Measurements from ENCODE around the gene IMMP2L.
"Not testable (repeated sequence)": the region's sequence is repeated elsewhere in the genome, so short reads cannot be mapped to it uniquely, and the experiment has no call there.

The IMMP2L gene

DNA sequence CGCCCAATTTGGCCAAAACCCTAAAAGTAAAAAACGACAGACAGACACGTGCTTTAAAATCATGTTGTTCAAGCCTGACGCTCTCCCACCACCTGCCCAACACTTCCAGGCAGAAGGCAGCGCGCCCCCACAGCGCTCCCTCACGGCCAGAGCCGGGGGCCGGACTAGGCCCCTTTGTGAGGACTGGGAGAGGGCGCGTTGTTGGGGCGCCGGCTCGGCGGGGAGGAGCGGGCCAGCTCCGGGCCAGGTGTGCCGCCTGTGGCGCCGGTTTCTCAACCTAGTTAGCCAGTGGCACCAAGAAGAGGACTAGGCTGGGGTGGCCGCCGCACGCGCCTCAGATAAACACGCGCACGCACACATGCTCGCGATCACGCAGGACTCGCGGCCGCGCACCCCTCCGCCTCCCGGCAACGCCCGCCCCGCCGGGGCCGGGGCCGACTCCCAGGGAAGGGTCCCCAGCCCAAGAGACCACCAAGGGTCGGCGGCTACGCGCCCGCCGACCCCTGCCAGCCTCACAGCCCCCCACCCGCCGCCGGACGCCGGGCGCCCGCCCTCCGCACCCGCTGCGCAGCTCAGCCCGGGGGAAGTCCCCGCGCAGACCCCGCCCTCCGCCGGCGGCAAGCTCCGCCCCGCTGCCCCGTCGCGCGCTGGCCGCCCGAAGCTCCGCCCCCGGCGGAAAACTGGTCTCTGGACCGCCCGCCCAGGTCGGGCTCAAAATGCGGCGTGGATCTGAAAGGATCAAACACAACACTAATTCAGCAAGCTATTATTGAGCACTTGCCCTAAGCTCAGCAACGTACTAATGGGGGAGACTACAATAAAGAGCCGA lies at the start of gene IMMP2L:
IMMP2L (minus strand) TSS at position 589 of the 829 bp plus-strand sequence.
- H3K27ac Mint-ChIP-seq: peak within 1 kb of the TSS; percentile 83
- peaks cover 5% of the 10 kb centered on the region for H3K36me3 Mint-ChIP-seq (ENCODE audit: low read depth)
- peaks cover 22% of the 10 kb centered on the region for H3K4me1 Mint-ChIP-seq (ENCODE audit: low read depth)
- peak within 1 kb of the TSS; percentile 86 for H3K4me3 Mint-ChIP-seq
- no peaks in the 10 kb centered on the region for H3K9me3 Mint-ChIP-seq
- H3K27me3 Mint-ChIP-seq (ENCODE audit: low read depth): peaks cover 12% of the 10 kb centered on the region

DNA sequence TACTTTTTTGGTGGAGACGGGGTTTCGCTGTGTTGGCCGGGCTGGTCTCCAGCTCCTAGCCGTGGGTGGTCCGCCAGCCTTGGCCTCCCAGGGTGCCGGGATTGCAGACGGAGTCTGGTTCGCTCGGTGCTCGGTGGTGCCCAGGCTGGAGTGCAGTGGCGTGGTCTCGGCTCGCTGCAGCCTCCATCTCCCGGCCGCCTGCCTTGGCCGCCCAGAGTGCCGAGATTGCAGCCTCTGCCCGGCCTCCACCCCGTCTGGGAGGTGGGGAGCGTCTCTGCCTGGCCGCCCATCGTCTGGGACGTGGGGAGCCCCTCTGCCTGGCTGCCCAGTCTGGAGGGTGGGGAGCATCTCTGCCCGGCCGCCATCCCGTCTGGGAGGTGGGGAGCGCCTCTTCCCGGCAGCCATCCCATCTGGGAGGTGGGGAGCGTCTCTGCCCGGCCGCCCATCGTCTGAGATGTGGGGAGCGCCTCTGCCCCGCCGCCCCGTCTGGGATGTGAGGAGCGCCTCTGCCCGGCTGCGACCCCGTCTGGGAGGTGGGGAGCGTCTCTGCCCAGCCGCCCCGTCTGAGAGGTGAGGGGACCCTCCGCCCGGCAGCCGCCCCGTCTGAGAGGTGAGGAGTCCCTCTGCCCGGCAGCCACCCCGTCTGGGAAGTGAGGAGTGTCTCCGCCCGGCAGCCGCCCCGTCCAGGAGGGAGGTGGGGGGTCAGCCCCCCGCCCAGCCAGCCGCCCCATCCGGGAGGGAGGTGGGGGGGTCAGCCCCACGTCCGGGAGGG lies 47.4 kb upstream of the IMMP2L start:
- not testable (repeated sequence) for H3K9me3 Mint-ChIP-seq; H3K4me3 Mint-ChIP-seq; H3K36me3 Mint-ChIP-seq (ENCODE audit: low read depth); H3K4me1 Mint-ChIP-seq (ENCODE audit: low read depth); H3K27me3 Mint-ChIP-seq (ENCODE audit: low read depth); H3K27ac Mint-ChIP-seq

DNA sequence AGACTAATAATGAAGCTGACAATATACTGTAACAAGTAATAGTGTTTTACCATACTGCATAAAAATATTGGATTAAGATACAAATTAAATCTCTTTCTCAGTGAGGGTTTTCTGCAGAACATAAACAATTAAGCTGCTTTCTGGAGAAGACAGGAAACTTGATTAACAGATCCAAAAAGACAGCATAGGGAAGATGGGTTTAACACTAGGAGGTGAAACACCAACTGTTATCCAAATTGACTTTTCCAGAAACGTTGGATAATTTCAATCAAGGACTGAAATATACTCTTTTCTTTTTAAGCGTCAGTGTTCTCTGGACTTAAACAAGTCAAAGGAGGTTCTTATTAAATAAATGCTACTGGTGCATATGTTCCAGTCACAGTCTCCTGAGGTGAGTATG lies 45.3 kb upstream of the IMMP2L start:
- Mint-ChIP-seq H3K4me3 (no peak overlapping the region), H3K9me3 (no peaks in the 10 kb centered on the region)

DNA sequence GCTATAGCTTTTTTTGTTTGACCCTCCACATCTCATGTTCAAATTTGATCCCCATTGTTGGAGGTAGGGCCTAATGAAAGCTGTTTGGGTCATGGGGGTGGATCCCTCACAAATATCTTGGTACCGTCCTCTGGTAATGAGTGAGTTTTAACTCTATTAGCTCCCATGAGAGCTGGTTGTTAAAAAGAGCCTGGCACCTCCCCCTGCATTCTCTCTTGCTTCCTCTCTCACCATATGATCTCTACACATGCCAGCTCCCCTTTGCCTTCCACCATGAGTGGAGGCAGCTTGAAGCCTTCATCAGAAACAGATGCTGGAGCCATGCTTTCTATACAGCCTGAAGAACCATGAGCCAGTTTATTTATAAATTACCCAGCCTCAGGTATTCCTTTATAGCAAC lies 43.0 kb upstream of the IMMP2L start:
- Mint-ChIP-seq H3K27me3 (ENCODE audit: low read depth) (no peaks in the 10 kb centered on the region), H3K4me1 (ENCODE audit: low read depth) (no peaks in the 10 kb centered on the region), H3K4me3 (no peak overlapping the region)

More for the DNA sequence above, 45.3 kb upstream of the IMMP2L start:
- no peak overlapping the region for H3K27ac Mint-ChIP-seq
- H3K4me1 Mint-ChIP-seq (ENCODE audit: low read depth): no peaks in the 10 kb centered on the region
- H3K36me3 Mint-ChIP-seq (ENCODE audit: low read depth): no peaks in the 10 kb centered on the region
- H3K27me3 Mint-ChIP-seq (ENCODE audit: low read depth): no peaks in the 10 kb centered on the region

DNA sequence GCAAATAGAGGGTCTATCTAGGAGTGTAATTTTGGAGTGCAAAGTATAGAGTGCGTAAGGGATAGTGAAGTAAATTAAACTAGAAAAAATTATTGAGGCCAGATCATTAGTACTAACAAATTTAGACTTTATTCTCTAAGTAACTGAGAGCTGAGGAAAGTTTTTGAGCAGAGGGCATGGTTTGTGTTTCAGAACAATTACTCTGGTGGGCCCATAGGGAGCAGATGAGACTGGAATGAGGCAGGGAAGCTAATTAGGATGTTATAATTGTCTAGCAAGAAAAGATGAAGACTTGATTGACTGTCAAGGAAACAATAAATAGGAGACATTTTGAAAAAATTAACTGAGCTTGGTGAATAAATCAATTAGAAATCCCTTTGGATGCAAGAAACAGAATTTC lies 37.8 kb upstream of the IMMP2L start:
- Mint-ChIP-seq H3K36me3 (ENCODE audit: low read depth) (no peaks in the 10 kb centered on the region), H3K27me3 (ENCODE audit: low read depth) (no peaks in the 10 kb centered on the region)

More for the DNA sequence above, 43.0 kb upstream of the IMMP2L start:
- Mint-ChIP-seq H3K36me3 (ENCODE audit: low read depth) (no peaks in the 10 kb centered on the region), H3K27ac (no peak overlapping the region), H3K9me3 (no peaks in the 10 kb centered on the region)

DNA sequence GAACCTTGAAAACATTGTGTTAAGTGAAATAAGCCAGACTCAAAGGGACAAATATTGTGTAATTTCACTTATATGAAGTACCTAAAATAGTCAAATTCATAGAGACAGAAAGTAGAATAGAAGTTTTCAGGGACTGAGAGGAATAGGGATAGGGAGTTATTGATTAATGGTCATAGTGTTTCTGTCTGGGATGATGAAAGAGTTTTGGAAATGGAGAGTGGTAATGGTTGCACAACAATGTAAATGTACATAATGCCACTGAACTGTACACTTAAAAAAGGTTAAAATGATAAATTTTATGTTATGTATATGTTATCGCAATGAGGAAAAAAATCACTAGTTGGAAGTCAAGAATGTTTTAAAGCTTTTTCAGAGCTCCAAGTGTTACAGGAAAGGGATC lies 33.5 kb upstream of the IMMP2L start:
- Mint-ChIP-seq H3K27ac (no peak overlapping the region), H3K4me1 (ENCODE audit: low read depth) (no peaks in the 10 kb centered on the region), H3K27me3 (ENCODE audit: low read depth) (no peaks in the 10 kb centered on the region), H3K9me3 (no peaks in the 10 kb centered on the region), H3K4me3 (no peak overlapping the region), H3K36me3 (ENCODE audit: low read depth) (no peaks in the 10 kb centered on the region)

More for the DNA sequence above, 37.8 kb upstream of the IMMP2L start:
- H3K4me3 Mint-ChIP-seq: no peak overlapping the region
- no peaks in the 10 kb centered on the region for H3K4me1 Mint-ChIP-seq (ENCODE audit: low read depth)
- no peak overlapping the region for H3K27ac Mint-ChIP-seq
- H3K9me3 Mint-ChIP-seq: no peaks in the 10 kb centered on the region

DNA sequence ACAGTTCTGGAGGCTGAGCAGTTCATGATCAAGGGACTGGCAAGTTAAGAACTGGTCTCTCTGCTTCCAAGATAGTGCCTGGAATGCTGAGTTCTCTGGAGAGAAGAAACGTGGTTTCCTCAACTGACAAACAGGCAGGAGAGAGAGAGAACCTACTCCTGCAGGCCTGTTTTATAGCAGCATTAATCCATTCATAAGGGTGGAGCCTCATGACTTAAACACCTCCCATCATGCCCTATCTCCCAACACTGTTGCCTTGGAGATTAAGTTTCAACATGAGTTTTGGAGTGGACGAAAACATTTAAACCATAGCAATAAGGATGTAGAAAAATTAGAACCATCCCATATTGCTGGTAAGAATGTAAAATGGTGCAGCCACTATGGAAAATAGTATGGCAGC lies 32.3 kb upstream of the IMMP2L start:
- no peak overlapping the region for H3K27ac Mint-ChIP-seq
- no peaks in the 10 kb centered on the region for H3K27me3 Mint-ChIP-seq (ENCODE audit: low read depth)
- H3K9me3 Mint-ChIP-seq: no peaks in the 10 kb centered on the region
- no peaks in the 10 kb centered on the region for H3K36me3 Mint-ChIP-seq (ENCODE audit: low read depth)
- H3K4me3 Mint-ChIP-seq: no peak overlapping the region
- H3K4me1 Mint-ChIP-seq (ENCODE audit: low read depth): no peaks in the 10 kb centered on the region

DNA sequence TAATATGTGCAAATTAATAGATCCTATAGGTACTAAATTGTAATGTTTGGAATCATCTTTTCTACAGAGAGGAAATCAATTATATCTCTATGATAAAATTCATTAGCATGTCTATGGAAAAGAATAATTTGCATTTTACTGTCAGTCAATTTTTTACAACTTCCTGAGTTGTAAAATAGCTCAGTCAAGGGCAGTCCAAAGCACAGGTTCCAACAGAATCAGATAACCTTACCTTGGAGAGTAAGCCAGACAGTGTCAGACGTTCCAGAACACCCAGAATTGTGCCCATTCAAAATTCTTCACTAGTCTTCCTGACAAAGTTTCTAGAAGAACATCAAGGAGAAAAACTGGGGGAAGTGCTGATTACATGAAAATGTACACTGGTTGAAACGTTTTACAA lies 31.1 kb upstream of the IMMP2L start:
- no peaks in the 10 kb centered on the region for H3K27me3 Mint-ChIP-seq (ENCODE audit: low read depth)

DNA sequence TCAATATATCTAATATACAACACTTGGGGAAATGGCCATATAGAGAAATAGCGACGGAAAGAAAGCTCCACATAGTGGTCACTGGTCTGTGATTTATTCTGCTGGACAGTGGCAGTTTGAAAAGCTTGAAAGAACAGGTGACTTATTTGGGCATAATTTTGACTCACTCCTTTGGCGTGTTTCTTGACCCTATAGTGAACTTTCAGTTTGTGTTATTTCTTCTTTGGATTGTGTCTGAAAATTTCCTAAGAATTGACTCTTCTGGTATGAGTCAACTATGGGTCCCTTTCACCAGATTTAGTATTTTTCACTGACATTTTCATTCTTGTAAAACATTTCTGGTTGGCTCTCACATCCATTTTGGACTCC lies 25.8 kb upstream of the IMMP2L start:
- no peak overlapping the region for H3K4me3 Mint-ChIP-seq
- H3K36me3 Mint-ChIP-seq (ENCODE audit: low read depth): no peaks in the 10 kb centered on the region
- H3K27ac Mint-ChIP-seq: no peak overlapping the region
- H3K27me3 Mint-ChIP-seq (ENCODE audit: low read depth): no peaks in the 10 kb centered on the region
- H3K4me1 Mint-ChIP-seq (ENCODE audit: low read depth): no peaks in the 10 kb centered on the region
- no peaks in the 10 kb centered on the region for H3K9me3 Mint-ChIP-seq

More for the DNA sequence above, 31.1 kb upstream of the IMMP2L start:
- no peak overlapping the region for H3K4me3 Mint-ChIP-seq
- H3K4me1 Mint-ChIP-seq (ENCODE audit: low read depth): no peaks in the 10 kb centered on the region
- H3K9me3 Mint-ChIP-seq: no peaks in the 10 kb centered on the region
- H3K27ac Mint-ChIP-seq: no peak overlapping the region
- no peaks in the 10 kb centered on the region for H3K36me3 Mint-ChIP-seq (ENCODE audit: low read depth)

DNA sequence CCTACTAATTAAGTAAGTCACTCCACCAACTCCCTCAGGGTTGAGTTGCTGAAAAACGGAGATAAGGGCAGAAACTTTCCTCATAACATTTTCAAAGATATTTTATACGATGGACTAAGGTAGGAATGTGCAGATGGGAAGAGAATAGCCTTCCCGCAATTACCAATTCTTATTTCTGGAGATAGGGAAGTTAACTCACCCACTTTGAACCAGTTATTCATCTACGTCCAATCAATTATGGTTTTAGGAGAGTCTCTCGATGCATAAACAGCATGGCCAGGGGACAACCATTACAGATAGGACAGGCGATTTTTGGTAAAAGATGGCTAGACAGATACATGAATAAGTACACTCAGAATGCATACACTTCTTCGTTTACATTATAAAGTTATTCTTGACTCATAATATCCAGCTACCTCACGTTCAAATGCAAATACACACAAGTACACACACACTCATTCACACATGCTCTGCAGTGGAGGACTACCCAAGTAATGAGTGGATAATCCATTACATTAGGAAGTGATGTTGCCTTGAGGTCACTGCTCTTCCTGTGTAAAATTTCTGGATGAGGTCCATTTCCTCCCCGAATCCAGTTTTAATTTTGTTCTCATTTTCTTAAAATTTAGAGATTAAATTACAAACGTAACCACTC lies 25.2 kb upstream of the IMMP2L start:
- H3K27me3 Mint-ChIP-seq (ENCODE audit: low read depth): no peaks in the 10 kb centered on the region
- H3K9me3 Mint-ChIP-seq: no peaks in the 10 kb centered on the region
- no peaks in the 10 kb centered on the region for H3K36me3 Mint-ChIP-seq (ENCODE audit: low read depth)
- no peak overlapping the region for H3K27ac Mint-ChIP-seq
- H3K4me3 Mint-ChIP-seq: no peak overlapping the region
- H3K4me1 Mint-ChIP-seq (ENCODE audit: low read depth): no peaks in the 10 kb centered on the region

DNA sequence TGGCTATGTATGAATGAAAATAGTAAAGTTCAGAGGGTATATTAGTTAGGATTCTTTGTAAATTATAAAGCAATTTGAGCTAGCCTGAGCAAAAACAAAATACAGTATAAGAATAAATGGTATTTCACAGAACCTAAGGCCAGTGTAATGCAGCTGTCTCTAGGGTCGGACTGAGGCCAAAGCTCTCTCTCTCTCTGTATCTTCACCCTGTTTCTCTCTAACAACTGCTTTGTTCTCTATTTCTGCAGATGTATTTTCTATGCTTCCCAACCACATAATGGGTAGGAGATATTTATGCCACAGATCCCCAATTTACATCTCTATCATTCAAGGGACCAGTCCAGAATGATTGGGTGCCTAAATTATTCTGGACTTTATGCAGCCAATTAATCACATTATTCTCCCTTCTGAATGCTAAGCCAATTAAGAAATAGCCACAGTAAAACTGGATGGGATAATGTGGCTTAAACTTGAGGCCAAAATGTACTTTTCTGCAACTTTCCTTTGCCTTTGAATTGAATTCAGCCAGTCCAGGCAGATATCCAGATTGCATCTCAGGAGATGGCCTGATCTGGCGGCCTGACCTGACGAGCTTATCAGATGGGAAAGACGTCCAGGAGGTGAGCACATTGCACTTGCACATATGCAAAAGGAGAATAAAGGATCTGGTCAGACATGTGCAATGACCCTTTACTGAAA lies 24.6 kb upstream of the IMMP2L start:
- Mint-ChIP-seq H3K36me3 (ENCODE audit: low read depth) (no peaks in the 10 kb centered on the region), H3K9me3 (no peaks in the 10 kb centered on the region), H3K27me3 (ENCODE audit: low read depth) (no peaks in the 10 kb centered on the region), H3K27ac (no peak overlapping the region), H3K4me3 (no peak overlapping the region), H3K4me1 (ENCODE audit: low read depth) (no peaks in the 10 kb centered on the region)

DNA sequence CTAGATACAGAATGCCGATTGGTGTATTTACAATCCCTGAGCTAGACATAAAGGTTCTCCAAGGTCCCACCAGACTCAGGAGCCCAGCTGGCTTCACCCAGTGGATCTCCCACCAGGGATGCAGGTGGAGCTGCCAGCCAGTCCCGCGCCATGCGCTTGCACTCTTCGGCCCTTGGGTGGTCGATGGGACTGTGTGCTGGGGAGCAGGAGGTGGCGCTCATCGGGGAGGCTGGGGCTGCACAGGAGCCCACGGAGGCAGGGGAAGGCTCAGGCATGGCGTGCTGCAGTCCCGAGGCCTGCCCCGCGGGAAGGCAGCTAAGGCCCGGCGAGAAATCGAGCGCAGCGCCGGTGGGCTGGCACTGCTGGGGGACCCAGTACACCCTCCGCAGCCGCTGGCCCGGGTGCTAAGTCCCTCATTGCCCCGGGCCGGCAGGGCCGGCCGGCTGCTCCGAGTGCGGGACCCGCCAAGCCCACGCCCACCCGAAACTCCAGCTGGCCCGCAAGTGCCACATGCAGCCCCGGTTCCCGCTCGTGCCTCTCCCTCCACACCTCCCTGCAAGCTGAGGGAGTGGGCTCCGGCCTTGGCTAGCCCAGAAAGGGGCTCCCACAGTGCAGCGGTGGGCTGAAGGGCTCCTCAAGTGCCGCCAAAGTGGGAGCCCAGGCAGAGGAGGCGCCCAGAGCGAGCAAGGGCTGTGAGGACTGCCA lies 19.6 kb upstream of the IMMP2L start:
- H3K27me3 Mint-ChIP-seq (ENCODE audit: low read depth); H3K4me3 Mint-ChIP-seq; H3K9me3 Mint-ChIP-seq; H3K27ac Mint-ChIP-seq; H3K36me3 Mint-ChIP-seq (ENCODE audit: low read depth); H3K4me1 Mint-ChIP-seq (ENCODE audit: low read depth): not testable (repeated sequence)

DNA sequence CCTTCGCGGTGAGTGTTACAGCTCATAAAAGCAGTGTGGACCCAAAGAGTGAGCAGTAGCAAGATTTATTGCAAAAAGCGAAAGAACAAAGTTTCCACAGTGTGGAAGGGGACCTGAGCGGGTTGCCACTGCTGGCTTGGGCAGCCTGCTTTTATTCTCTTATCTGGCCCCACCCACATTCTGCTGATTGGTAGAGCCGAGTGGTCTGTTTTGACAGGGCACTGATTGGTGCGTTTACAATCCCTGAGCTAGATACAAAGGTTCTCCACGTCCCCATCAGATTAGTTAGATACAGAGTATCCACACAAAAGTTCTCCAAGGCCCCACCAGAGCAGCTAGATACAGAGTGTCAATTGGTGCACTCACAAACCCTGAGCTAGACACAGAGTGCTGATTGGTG lies 18.9 kb upstream of the IMMP2L start:
- H3K27ac Mint-ChIP-seq: not testable (repeated sequence)
- H3K9me3 Mint-ChIP-seq: peaks cover 12% of the 10 kb centered on the region

DNA sequence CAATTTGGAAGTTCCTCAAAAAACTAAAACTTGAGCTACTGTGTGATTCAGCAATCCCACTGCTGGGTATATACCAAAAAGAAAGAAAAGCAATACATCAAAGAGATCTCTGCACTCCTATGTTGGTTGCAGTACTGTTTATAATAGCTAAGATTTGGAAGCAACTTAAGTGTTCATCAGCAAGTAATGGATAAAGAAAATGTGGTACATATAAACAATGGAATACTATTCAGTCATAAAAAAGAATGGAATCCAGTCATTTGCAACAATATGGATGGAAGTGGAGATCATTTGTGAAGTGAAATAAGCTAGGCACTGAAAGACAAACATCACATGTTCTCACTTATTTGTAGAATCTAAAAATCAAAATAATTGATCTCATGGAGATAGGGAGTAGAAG lies 16.5 kb upstream of the IMMP2L start:
- no peaks in the 10 kb centered on the region for H3K4me1 Mint-ChIP-seq (ENCODE audit: low read depth)
- peaks cover 17% of the 10 kb centered on the region for H3K9me3 Mint-ChIP-seq
- H3K4me3 Mint-ChIP-seq: no peak overlapping the region
- no peaks in the 10 kb centered on the region for H3K36me3 Mint-ChIP-seq (ENCODE audit: low read depth)
- no peaks in the 10 kb centered on the region for H3K27me3 Mint-ChIP-seq (ENCODE audit: low read depth)
- H3K27ac Mint-ChIP-seq: no peak overlapping the region

More for the DNA sequence above, 18.9 kb upstream of the IMMP2L start:
- not testable (repeated sequence) for H3K36me3 Mint-ChIP-seq (ENCODE audit: low read depth); H3K27me3 Mint-ChIP-seq (ENCODE audit: low read depth); H3K4me1 Mint-ChIP-seq (ENCODE audit: low read depth); H3K4me3 Mint-ChIP-seq
